Stimulated activated CD8-positive, alpha-beta memory T cell treated with anti-CD3 and anti-CD28 coated beads, Interleukin-15, amount 100 ng/mL, for 4 hours (primary cell): ENCODE measurements around the gene FXYD1.

Source experiments
- DNase-seq, 2 donors: peaks; one replicate each; pipeline ENCODE4 v3.0.0-alpha.2; 2020; ENCODE audit warnings: low read depth in 2 of 2

FXYD1 gene

DNA sequence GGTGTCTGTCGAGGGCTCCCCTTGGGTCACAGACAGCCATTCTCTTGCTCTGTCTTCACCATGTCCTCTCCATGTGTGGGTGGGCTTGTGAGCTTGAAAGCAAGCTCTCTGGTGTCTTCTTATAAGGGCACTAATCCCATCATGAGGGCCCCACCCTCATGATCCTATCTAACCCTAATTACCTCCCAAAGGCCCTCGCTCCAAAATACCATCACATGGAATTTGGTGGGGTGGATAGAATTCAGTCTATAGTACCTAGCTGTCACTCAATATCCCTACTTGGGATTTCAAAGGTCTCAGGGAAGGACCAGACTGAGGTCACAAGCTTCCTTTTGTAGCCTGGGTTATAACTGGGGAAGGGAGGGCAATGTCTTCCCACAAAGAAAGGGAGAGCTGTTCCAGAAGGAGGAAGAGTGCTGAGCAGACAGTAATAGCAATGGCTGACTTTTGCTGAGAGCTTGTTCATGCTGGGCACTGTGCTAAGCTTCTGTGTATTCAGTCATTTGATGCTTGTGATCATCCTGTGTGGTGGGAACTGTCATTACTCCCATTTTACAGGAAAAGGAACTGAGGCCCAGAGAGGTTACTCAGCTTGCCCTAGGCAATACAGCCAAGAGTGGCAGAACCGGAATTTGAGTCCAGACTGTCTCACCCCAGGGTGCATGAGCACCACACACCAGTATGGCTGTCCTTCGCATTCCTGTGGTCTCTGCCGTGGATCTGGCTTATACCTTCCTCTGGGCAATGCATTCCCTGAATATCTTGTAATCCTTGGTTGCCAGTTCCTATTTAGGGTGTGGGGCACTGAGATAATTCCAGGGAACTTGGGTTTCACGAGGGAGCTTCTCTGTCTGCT, 24.1 kb downstream of the FXYD1 start:
- DNase-seq, result no peak

- DNase-seq, result no peak
Observed at GRCh38 chr19:35164418-35164817, 25.8 kb downstream of the FXYD1 start.

DNA sequence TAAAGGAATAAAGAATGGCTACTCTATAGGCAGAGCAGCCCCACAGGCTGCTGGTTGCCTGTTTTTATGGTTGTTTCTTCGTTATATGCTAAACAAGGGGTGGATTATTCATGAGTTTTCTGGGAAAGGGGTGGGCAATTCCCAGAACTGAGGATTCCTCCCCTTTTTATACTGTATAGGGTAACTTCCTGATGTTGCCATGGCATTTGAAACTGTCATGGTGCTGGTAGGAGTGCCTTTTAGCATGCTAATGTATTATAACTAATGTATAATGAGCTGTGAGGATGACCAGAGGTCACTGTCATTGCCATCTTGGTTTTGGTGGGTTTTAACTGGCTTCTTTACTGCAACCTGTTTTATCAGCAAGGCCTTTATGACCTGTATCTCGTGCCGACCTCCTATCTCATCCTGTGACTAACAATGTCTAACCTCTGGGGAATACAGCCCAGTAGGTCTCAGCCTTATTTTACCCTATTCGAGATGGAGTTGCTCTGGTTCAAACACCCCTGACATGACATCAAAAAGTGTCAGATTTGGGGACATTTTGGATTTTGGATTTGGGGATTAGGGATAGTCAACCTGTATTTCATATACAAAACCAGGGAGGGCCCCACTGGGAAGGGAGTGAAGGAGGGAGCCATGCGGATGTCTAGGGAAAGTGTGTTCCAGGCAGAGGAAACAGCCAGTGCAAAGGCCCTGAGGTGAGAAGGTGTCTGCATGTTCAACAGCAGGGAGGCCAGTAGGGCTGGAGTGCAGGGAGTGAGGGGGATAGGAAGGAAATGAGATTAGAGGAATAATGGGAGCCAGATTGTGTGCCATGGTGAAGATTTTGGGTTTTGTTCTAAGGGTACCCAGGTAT, 26.8 kb downstream of the FXYD1 start:
- no peak for DNase-seq

DNA sequence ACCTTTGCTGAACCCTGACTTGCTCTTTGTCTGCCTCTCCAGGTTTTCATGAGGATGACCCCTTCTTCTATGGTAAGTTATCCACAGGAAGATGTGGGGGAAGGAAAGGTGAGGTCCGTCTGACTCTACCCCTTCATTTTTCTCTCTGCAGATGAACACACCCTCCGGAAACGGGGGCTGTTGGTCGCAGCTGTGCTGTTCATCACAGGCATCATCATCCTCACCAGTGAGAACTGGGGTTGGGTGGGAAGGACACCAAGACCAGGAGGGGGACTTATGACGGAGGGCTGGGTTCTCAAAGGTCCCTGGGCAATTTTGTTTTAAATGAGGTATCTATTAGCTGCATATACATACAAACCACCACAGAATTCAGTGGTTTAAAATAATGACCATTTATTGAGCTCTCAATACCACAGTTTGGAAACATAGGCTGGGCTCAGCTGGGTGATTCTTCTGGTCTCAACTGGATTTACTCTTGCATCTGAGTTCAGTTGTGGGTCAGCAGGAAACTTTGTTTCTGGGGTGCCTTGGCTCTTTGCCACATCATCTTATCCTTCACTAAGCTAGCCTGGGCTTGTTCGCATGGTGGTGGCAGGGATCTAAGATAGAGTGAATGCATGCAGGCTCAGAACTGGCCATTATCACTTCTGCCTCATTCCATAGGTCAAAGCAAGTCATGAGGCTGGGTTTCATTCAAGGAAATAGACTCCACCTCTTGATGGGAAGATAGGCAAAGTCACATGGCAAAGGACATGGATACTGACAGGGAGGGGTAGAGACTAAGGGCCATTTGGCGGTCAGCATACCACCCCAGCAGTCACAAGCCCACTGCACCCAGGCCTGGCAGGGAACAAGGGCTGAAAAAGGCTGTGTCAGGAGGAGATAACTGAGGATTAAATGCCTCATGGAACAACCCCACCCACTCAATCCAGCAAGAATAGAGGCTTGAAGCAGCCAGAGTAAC, 27.8 kb downstream of the FXYD1 start:
- no peak for DNase-seq

DNA sequence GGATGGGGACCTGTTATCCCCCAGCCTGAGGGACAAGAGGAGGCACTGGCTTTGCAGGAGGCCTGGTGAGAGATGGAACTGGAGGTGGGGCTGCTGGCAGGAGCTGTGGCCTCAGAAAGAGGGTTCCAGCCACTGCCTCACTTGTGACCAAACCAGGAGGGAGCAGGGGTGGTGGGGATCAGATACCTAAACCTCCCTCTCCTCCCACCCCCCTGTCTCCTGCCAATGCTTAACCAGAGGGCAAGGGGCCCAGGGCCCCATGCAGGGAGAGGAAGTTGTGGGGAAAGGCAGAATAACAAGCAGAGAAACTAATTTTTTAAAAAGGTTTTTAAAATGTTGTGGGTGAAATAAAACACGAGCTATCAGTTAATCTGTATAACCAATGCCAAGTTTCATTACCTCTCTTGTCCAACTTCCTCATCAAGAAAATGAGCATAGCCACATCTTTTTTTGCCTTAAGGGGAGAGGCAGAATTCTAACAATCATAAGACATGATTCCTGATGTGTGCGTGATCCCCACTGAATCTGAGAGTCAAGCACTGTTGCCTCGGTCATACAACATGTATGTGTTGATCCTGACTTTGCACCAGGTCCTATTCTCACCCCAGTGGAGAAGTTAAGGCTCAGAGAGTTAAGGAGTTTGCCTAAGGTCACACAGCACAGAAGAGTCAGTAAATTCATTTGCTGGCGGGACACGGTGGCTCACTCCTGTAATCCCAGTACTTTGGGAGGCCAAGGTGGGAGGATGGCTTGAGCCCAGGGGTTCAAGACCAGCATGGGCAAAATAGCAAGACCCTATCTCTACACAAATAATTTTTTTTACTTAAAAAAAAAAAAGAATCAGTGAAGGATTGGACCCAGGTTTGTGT, 28.9 kb downstream of the FXYD1 start:
- no peak for DNase-seq

GRCh38 chr19:35168196-35168595, 29.6 kb downstream of the FXYD1 start:
- DNase-seq, result no peak

GRCh38 chr19:35169221-35169995, 30.8 kb downstream of the FXYD1 start:
- no peak for DNase-seq

- DNase-seq, result no peak
Observed at GRCh38 chr19:35170359-35171061, 31.9 kb downstream of the FXYD1 start.

DNA sequence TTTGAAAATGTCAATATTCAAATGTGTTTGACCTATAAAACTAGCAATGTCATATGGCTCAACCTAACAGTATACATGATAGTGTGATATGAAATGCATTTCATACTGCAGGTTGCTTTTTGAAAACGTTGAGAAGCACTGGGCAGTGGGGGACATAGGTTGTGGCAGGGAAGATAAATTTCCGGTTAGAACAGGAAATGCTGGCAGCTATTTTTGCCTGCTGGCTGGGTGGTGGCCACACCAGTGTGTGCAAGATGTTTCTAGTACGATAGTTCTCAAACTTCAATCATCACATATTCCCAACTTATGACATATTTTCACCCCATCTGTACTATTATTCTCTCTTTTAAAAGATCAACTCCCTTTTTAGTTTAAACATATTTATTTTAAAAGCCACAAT, 33.1 kb downstream of the FXYD1 start:
- no peak for DNase-seq

DNA sequence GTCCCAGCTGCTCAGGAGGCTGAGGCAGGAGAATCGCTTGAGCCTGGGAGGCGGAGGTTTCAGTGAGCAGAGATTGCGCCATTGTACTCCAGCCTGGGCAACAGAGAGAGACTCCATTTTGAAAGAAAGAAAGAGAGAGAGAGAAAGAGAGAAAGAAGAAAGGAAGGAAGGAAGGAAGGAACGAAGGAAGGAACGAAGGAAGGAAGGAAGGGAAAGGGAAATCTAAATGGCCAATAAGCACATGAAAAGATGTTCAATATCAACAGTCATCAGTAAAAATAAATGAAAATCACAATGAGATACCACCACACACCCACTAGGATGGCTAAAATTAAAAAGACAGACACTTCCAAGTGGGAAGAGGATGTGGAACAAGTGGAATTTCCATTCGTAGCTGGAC, 35.6 kb downstream of the FXYD1 start:
- DNase-seq, result no peak

DNA sequence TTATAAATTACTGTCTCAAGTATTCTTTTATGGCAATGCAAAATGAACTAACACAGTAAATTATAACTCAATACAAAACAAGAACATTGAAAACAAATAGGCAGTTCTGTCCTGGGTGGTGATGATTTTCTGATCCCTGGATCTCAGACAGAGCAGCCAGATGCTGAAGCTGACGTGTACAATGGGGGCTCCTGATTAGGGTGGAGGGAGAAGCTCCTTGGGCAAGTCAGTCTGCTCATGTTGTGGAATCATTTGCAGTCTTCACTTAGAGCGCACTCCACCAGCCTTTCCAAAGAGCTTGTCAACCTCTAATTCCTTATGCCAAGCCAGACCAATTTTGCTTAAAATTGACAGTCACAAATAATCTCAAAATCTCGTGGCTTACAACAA, 37.6 kb downstream of the FXYD1 start:
- DNase-seq, result no peak

DNA sequence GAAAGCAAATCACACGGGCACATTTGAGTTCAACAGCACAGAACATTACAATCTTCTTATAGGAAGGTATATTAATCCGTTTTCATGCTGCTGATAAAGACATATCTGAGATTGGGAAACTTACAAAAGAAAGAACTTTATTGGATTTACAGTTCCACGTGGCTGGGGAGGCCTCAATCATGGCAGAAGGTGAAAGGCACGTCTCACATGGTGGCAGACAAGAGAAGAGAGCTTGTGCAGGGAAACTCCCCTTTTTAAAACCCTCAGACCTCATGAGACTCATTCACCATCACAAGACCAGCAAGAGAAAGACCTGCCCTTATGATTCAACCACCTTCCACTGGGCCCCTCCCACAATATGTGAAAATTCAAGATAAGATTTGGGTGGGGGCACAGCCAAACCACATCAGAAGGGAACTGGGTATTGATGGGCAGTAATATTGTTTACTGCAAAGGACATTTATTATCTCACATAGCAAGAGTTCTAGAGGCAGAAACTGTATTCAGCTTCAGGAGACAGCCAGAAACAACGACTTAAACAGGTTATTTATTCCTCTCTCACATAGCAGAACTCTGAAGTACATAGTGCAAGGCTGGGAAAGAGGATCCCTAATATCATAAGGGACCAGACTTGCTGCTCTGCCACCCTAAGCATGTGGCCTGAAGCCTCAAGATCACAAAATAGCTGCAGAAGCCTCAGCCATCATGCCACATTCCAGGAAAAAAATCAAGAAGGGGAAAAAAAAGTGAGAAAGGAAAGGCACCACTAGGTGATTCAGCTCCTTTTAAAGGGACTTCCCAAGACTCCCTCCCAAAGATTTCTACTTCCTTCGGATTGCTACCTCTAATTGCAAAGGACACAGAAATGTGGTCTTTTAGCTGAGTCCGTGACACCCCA, 39.0 kb downstream of the FXYD1 start:
- no peak for DNase-seq

- no peak for DNase-seq
Observed at GRCh38 chr19:35178701-35179100, 40.1 kb downstream of the FXYD1 start.

DNA sequence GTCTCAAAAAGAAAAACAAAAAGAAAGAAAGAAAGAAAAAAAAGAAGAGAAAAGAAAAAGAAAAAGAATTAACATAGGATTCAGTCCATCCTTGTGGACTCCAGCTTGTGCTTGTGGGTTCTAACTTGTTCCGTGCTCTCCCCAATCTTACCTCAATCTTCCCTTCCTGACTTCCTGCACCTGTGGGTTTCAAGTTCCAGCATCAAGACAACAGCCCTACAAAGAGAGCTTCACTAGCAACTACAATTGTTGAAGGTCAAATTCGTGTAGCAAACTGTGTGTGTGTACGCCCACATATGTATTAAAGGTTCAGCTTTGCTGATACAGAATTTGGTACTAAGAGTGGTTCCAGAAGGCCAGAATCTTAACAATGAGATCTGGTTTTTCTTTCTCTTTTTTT, 41.2 kb downstream of the FXYD1 start:
- no peak for DNase-seq

DNA sequence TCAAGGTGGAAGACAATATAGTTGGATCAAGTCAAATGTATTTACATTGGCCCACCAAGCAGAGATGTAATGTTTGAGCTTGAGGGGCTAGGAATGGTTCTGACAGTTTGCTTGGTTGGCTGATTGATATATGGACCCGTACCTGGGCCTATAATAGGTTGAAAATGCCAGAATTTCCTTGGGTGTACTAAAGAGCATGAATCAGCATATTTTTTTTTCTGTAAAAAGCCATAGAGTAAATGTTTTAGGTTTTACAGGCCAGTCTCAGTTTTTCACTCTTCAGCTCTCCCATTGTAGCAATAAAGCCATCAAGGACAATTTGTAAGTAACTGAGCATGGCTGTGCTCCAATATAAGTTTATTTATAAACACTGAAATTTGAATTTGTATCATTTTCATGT, 42.8 kb downstream of the FXYD1 start:
- no peak for DNase-seq

GRCh38 chr19:35184267-35184666, 45.6 kb downstream of the FXYD1 start:
- no peak for DNase-seq

DNA sequence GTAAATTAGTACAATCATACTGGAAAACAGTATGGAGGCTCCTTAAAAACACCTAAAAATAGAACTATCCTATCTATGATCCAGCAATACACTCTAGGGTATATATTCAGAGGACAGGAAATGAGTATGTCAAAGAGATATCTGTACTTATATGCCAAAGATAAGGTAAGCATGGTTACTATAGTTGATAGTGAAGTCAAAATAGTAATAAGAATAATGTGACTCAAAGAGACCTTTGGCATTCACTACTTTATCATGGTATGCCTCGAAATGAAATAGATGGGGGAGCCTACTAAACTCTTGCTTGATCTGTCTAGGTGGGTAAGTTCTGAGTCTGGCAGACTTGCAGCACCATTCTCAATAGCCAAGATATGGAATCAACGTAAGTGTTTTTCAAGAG, 46.3 kb downstream of the FXYD1 start:
- no peak for DNase-seq
